COLO668 (cell line): Measurements from ENCODE around the gene P3H3.
"Not testable (repeated sequence)": the region's sequence is repeated elsewhere in the genome, so short reads cannot be mapped to it uniquely, and the experiment has no call there.

Source experiments
- DNase-seq: peaks from one replicate; lab custom pipeline; 2025; ENCODE audit not compliant: unreplicated experiment; lab: John Stamatoyannopoulos, UW

Gene P3H3

DNA sequence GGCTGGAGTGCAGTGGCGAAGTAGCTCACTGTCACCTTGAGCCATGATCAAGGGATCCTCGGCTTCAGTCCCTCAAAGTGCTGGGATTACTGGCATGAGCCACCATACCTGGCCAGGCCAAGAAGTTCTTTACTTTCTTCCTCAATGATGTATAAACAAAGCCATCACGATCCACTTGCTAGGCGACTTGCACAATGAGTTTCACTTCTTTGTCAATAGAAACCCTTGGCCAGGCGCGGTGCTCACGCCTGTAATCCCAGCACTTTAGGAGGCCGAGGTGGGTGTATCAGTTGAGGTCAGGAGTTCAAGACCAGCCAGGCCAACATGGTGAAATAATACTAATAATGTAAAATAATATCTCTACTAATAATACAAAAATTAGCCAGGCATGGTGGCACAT lies 59.3 kb downstream of the P3H3 start:
- DNase-seq: no peak

- DNase-seq: no peak
Observed at GRCh38 chr12:6888360-6888759, 60.2 kb downstream of the P3H3 start.

DNA sequence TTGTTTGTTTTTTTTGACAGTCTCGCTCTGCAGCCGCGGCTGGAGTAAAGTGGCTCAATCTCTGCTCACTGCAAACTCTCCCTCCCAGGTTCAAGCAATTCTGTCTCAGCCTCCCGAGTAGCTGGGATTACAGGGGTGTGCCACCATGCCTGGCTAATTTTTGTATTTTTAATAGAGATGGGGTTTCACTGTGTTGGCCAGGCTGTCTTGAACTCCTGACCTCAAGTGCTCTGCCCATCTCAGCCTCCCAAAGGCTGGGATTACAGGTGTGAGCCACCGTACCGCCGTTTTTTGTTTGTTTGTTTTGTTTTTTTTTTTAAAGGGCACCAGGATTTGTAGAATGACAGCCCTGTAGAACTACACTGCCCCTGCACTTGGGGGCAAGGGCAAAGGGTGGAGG lies 60.6 kb downstream of the P3H3 start:
- DNase-seq: not testable (repeated sequence)
